ENCODE measurements around the gene PLCB3. TPM values are rescaled to one million over a fixed set of nuclear protein-coding genes. Genes with fewer than 3 reads are reported as not detected.

The PLCB3 gene
- total and polyA plus RNA-seq, 8 donors = 5.7 to 13.1 (median 6.9) TPM

DNA sequence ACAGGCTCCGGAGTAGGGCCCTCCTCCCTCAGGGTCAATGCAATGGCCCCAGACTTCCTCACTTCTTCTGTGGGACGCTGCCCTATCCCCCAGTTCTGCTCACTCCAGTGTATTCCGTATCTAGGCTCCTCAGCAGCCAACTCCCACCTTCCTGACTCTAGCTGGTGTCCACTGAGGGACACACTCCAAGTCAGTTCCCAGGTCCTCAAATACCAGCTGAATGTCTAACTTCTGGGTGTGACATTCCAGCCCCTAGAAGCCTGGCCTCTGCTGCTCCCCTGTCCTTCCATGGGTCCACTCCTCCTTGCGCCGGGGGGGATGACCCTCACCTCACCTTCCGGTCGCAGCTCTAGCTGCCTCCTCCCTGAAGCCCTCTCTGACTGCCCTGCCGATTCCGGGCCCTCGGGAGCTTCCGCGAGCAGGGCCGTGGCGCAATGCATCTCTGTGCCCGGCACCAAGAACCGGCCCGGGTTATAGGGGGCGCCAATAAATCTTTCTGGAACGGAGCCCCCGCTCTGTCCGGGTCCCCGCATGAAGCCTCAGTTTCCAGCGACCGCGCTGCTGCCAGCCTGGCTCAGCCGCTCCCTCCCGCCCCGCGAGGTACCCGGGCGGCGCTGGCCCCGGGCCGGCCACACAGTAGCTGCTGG is 17.7 kb downstream of the PLCB3 start:
- Histone ChIP-seq H3K27ac (peak overlapping the region; percentile 87 to 96 (median 96)), H3K4me3 (peak overlapping the region; percentile 43 to 73 (median 60)), H3K9me3 (no peaks in the 10 kb centered on the region), H3K36me3 (no peaks in the 10 kb centered on the region), H3K27me3 (no peaks in the 10 kb centered on the region), H3K4me1 (peaks cover 0 to 14% (median 10%) of the 10 kb centered on the region in 3 donors)
- intact Hi-C loops (cut with DNase I) = no loop called here
- 1% methylated on average over 34 of the region's 34 CpGs for WGBS, 2 donors
- peak; percentile 6 to 17 (median 13) for ATAC-seq
- FAIRE-seq = no peak
- peak in 5 of 6 donors; percentile 64 to 88 (median 79) for DNase-seq
- TF ChIP-seq, protein P1, sequence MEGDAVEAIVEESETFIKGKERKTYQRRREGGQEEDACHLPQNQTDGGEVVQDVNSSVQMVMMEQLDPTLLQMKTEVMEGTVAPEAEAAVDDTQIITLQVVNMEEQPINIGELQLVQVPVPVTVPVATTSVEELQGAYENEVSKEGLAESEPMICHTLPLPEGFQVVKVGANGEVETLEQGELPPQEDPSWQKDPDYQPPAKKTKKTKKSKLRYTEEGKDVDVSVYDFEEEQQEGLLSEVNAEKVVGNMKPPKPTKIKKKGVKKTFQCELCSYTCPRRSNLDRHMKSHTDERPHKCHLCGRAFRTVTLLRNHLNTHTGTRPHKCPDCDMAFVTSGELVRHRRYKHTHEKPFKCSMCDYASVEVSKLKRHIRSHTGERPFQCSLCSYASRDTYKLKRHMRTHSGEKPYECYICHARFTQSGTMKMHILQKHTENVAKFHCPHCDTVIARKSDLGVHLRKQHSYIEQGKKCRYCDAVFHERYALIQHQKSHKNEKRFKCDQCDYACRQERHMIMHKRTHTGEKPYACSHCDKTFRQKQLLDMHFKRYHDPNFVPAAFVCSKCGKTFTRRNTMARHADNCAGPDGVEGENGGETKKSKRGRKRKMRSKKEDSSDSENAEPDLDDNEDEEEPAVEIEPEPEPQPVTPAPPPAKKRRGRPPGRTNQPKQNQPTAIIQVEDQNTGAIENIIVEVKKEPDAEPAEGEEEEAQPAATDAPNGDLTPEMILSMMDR (IDR thresholded peaks at IDR 0.05) = no peak

DNA sequence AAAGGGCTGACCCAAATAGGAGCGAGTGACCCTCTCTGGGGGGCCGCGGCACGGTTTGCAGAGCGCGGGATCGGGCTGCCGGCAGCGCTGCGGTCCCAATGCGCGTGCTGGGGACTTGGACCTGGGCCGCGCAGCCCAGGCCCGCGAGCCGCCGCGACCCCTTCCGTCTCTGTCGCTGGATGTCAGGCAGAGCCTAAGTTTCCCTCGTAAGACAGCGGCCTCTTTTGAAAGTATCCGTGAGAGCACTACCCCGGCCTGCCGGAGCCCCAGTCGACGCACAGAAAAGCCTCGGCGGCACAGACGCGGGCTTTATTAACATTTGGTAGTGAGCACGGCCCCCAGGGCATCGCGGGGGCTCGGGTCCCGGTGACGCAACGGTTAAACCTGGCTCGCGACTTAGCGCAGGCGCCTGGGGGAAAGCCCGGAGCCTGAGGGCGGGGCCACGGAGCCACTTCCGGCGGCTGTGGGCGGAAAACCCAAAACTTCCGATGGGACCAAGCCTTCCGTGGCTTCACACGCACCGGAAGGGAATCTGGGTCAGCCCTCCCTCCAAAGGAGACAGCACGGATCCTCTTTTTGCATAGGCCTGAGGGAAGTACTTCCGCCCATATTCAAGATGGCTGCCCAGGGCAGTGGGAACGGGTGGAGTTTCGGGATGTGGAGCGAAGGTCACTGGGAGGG is 18.4 kb downstream of the PLCB3 start:
- FAIRE-seq (peak; percentile 85), ATAC-seq (peak; percentile 79 to 87 (median 82)), DNase-seq (peak; percentile 95 to 99 (median 98))
- Histone ChIP-seq H3K36me3 (no peaks in the 10 kb centered on the region), H3K4me1 (peaks cover 0 to 14% (median 10%) of the 10 kb centered on the region in 3 donors), H3K27ac (peak overlapping the region; percentile 87 to 96 (median 96)), H3K27me3 (no peaks in the 10 kb centered on the region), H3K9me3 (no peaks in the 10 kb centered on the region), H3K4me3 (peak overlapping the region; percentile 63 to 83 (median 70))
- WGBS, 2 donors = 0% methylated on average over 58 of the region's 58 CpGs
- intact Hi-C loops (cut with DNase I) = no loop called here
- TF ChIP-seq, protein P1 (IDR thresholded peaks at IDR 0.05) = no peak

DNA sequence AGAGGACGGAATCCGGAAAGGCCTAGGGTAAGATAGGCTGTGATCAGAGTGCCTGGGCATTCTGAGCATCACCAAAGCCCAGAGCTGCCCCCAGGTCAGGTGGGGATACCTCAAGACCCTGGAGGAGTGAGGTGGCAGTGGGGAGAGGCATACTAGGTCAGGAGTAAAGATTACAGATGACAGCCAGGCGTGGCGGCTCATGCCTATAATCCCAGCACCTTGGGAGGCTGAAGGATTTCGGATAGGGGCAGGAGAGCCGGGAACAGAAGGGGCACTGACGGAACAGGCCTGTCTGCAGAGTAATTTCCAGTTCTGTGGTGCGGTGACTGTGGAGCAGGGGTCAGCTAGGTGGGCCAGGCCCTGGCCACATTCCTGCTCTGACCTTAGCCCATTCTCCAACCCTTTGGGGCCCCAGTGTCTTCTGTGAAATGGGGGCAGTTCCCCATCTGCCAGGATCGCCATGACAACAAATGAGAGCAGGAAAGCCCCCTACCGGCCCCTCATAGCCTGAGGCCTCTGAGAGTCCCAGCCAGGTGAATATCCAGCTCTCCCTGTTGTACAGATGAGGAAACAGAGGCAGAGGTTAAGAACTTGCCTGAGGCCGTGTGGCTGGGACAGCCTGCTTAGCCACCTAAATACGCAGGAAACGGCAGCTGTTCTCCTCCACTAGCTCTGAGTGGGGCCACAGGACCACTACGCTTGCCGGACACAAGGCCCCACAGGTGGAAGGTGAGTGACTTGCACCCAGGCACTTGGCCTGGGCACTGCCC is 23.9 kb downstream of the PLCB3 start:
- DNase-seq (no peak), ATAC-seq (no peak), FAIRE-seq (no peak)
- no peak overlapping the region for H3K27ac ChIP-seq
- TF ChIP-seq, protein P1 (IDR thresholded peaks at IDR 0.05) = no peak
- no peaks in the 10 kb centered on the region for H3K27me3 ChIP-seq
- H3K36me3 ChIP-seq = no peaks in the 10 kb centered on the region
- peaks cover 0 to 5% (median 3%) of the 10 kb centered on the region in 3 donors for H3K4me1 ChIP-seq
- intact Hi-C loops (cut with DNase I) = no loop called here
- H3K9me3 ChIP-seq = no peaks in the 10 kb centered on the region
- 91 to 92% methylated on average over 15 of the region's 15 CpGs for WGBS, 2 donors
- H3K4me3 ChIP-seq = no peak overlapping the region

DNA sequence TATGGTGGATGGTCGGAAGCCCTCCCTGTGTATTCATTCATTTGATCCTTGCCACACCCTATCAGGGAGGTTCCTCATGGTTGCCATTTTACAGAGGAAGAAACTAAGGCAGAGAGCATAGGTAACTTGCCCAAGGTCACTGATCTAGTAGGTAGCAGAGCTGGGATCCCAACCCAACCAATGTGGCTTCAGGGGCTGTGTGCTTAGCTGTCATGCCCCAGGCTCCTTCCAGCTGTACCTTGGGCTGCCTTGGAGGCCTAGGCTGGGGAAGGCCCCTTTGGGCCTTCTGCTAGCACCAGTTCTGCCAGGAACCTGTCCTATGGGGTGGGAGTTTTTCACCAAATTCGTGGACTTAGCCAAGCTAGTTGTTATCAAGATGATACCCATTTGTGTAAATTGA is 24.5 kb downstream of the PLCB3 start:
- Histone ChIP-seq H3K4me1 (peaks cover 0 to 5% (median 3%) of the 10 kb centered on the region in 3 donors), H3K27me3 (no peaks in the 10 kb centered on the region), H3K4me3 (no peak overlapping the region), H3K36me3 (no peaks in the 10 kb centered on the region), H3K9me3 (no peaks in the 10 kb centered on the region), H3K27ac (no peak overlapping the region)
- intact Hi-C loops (cut with DNase I) = no loop called here
- WGBS, 2 donors = 73 to 83% methylated on average over 2 of the region's 2 CpGs
- DNase-seq (no peak), ATAC-seq (no peak), FAIRE-seq (no peak)
- TF ChIP-seq, protein P1 (IDR thresholded peaks at IDR 0.05) = no peak
